AG09319 (cell line): ENCODE data around the gene IZUMO2.
"Not testable (repeated sequence)": the region's sequence is repeated elsewhere in the genome, so short reads cannot be mapped to it uniquely, and the experiment has no call there.

Experiments used
- DNase-seq: peaks from one replicate; pipeline ENCODE4 v3.0.0-alpha.2; 2010; ENCODE audit warnings: low read depth; ENCODE audit errors: extremely low read depth
- TF ChIP-seq, protein P1 (sequence below): IDR thresholded peaks from 2 replicates; pipeline ENCODE4 v1.5.1; 2011; ENCODE audit warnings: low read depth, mild to moderate bottlenecking, inconsistent platforms, low read length, moderate library complexity

IZUMO2 gene

DNA sequence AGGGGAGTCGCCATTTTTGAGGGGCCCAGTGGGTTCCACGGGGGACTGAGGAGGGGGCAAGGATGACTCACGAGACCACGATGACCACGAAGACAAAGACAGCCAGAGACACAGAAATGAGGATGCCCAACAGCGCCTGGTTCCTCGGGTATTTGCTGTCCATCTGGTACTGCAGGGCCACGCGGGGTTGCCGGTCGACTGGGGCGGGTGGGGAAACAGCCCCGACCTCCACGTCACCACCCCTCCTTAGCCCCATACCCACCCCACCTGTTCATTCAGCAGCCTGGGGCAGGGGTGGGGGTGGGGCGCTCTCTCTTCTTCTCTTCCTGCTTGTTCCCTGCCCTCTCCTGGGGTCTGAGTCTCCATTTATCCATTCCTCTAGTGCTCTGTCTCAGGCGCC is 8.6 kb downstream of the IZUMO2 start:
- DNase-seq: no peak
- TF ChIP-seq, protein P1, sequence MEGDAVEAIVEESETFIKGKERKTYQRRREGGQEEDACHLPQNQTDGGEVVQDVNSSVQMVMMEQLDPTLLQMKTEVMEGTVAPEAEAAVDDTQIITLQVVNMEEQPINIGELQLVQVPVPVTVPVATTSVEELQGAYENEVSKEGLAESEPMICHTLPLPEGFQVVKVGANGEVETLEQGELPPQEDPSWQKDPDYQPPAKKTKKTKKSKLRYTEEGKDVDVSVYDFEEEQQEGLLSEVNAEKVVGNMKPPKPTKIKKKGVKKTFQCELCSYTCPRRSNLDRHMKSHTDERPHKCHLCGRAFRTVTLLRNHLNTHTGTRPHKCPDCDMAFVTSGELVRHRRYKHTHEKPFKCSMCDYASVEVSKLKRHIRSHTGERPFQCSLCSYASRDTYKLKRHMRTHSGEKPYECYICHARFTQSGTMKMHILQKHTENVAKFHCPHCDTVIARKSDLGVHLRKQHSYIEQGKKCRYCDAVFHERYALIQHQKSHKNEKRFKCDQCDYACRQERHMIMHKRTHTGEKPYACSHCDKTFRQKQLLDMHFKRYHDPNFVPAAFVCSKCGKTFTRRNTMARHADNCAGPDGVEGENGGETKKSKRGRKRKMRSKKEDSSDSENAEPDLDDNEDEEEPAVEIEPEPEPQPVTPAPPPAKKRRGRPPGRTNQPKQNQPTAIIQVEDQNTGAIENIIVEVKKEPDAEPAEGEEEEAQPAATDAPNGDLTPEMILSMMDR: no peak

DNA sequence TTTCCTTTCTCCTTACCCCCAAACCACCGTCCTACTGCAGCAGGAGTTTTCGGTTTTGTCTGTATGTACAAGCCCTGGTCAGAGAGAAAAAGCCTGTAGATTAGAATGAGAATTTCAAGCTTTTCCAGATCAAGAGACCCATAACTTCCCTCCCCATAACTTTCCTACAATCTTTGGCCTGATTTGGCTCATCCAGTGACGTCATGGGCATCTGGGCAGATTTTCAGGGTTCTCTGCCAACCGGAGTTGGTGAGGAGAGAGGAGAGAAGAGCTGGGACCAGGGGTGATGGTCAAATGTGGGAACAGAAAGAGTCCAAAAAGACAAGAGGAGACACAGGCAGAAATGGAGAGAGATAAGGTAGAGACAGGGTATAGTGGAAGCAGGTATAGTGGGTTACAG is 10.5 kb downstream of the IZUMO2 start:
- TF ChIP-seq, protein P1: no peak

DNA sequence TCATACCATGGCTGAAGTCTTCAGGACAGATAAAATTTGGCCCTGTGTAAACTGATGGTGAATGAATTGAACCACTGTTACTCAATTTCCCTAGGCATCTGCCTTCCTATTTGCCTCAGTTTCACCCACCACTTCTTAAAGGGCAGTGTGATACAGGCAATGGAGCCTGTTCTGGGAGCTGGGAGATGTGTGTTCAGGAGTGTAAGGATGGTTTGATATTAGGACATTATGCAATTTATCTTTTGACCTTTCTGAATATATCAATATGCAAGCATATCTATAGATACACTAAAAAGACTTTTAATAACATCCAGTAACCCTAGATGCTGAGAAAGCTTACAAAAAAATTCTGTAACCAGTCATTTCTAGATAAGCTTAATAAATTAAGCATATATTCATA is 14.6 kb downstream of the IZUMO2 start:
- DNase-seq: no peak
- TF ChIP-seq, protein P1: no peak

More for the DNA sequence above, 10.5 kb downstream of the IZUMO2 start:
- DNase-seq: no peak

DNA sequence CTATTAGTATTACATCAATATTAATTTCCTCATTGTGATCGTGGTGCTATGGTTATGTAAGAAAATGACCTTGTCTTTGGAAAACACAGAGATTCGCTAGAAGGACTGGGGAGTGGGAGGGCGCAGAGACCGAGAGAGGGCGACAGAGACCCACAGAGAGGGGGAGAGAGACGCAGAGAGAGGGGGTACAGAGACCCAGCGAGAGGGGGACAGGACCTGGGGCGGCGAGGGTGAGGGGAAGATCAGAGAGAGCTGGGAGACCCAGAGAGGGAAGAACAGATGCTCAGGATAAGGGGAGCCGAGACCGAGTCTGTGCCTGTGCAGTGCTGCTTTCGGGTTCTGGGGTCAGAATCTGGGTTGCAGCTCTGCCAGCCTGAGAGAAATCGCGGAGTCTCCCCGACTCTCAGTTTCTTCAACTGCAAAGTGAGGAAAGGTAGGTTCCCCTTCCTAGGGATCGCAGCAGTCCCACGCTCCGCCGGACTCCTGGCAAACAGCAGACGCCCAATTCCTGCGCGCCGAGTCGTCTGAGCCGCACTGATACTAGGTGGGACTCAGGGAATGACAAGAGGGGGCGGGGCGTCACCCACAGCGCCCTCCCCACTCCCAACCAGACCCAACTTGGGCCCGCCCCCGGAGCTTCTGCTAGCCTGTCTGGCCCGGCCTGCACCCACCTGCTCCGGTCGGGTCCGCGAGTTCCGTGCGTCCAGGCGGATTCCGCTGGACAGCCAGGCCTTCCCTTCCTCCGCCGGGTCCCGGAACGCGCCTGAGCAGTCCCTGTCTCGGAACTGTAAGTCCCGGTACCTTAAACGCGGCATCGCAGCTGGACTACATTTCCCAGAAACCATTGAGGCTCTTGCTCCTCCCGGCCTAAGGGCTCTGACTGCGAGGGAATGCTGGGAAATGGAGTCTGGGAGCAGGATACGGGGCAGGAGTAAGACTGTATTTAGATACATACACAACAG is 15.3 kb downstream of the IZUMO2 start:
- peak; percentile 82 for DNase-seq

DNA sequence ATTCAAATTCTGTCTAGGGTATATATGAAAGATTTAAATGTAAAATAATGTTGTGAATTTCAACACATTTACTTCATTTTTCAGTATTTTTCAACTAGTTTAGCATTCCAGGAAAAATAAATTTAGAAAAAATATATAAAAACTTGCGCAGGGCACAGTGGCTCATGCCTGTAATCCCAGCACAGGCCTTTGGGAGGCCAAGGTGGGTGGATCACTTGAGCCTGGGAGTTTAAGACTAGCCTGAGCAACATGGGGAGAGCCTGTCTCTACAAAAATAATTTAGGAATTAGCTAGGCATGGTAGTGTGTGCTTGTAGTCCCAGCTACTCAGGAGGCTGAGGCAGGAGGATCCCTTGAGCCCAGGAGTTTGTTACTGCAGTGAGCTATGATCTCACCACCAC is 21.2 kb downstream of the IZUMO2 start:
- DNase-seq: not testable (repeated sequence)

More for the DNA sequence above, 15.3 kb downstream of the IZUMO2 start:
- TF ChIP-seq, protein P1: peak; percentile 50

DNA sequence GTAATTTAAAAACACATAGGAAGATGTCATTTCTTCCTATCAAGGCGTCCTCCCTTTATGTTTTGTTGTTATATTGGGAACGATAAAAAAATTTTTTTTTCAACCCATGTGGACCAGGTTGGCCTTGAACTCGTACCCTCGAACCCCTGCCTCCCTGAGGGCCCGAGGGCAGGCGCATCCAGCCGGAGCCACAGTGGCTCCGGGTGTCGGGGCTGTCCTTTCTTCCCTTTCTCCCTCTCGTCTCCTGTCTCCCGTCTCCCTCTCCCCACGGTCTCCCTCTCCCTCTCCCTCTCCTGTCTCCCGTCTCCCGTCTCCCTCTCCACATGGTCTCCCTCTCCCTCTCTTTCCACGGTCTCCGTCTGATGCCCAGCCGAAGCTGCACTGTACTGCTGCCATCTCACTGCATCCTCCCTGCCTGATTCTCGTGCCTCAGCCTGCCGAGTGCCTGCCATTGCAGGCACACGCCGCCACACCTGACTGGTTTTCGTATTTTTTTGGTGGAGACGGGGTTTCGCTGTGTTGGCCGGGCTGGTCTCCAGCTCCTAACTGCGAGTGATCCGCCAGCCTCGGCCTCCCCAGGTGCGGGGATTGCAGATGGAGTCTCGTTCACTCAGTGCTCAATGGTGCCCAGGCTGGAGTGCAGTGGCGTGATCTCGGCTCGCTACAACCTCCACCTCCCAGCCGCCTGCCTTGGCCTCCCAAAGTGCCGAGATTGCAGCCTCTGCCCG is 22.8 kb downstream of the IZUMO2 start:
- not testable (repeated sequence) for DNase-seq

DNA sequence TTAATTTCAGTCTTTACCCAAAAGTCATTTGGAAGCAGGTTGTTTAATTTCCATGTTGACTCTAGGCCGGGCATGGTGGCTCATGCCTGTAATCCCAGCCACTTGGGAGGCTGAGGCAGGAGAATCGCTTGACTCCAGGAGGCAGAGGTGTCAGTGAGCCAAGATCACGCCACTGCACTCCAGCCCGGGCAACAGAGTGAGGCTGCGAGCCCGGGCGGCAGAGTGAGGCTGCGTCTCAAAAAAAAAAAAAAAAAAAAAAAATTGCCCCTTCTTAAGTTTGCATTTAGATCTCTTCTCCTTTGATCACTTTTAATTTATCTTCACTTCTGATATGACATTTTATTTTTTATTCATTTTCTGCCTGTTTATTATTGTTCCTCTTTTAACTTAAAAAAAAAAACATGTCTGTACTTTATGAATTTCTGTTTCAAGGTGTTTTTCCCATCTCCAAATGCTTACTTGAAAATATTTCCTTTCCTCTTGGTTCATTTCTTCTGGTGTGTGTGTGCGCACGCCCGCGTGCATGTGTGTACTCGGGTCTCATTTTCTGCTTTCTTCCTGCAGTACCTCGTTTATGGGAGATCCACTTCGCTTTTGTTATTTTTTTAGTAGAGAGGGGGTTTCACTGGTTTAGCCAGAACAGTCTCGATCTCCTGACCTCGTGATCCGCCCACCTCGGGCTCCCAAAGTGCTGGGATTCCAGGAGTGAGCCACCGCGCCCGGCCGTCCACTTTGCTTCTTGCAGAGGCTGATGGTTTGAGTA is 26.3 kb downstream of the IZUMO2 start:
- not testable (repeated sequence) for DNase-seq

DNA sequence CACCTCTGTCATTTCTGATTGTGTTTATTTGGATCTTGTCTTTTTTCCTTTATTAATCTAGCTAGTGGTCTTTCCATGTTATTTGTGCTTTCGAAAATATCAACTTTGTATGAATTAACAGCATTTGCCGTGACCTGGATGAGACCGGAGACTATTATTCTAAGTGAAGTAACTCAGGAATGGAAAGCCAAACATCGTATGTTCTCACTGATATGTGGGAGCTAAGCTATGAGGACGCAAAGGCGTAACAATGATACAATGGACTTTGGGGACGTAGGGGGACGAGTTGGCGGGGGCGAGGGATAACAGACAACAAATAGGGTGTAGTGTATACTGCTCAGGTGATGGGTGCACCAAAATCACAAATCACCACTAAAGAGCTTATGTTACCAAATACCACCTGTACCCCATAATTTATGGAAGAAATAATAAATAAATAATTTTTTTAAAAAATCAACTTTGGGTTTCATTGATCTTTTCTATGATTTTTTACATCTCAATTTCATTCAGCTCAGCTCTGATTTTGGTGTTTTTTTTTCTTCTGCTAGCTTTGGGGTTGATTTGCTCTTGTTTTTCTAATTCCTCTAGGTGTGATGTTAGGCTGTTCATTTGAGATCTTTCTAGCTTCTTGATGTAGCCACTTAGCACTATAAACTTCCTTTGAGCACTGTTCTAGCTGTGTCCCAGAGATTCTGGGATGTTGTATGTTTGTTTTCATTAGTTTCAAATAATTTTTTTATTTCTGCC is 27.1 kb downstream of the IZUMO2 start:
- not testable (repeated sequence) for DNase-seq

DNA sequence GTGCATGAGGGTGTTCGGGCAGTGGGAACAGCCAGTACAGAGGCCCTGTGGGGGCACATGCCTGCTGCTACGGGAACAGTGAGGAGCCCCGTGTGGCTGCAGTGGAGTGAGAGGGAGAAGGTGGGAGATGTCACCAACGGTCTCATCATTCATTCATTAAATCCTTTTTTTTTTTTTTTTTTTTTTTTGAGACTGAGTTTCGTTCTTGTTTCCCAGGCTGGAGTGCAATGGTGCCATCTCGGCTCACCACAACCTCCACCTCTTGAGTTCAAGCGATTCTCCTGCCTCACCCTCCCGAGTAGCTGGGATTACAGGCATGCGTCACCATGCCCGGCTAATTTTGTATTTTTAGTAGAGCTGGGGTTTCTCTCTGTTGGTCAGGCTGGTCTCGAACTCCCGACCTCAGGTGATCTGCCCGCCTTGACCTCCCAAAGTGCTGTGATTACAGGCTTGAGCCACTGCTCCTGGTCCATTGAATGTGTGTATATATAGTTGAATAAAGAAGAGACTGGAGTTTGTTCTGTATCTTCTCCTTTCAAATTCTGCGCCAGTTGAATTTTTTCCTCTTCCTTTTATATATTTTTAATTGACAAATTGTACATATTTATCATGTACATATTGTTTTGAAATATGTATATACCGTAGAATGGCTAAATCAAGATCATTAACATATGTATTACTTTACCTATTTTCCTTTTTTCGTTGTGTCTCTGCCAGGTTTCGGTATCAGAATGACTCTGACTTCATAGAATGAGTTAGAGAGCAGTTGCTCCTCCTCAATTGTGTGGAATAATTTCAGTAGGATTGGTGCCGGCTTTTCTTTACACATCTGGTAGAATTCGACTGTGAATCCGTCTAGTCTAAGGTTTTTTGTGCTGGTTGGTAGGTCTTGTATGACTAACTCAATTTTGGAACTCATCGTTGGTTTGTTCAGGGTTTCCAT is 28.0 kb downstream of the IZUMO2 start:
- DNase-seq: not testable (repeated sequence)

DNA sequence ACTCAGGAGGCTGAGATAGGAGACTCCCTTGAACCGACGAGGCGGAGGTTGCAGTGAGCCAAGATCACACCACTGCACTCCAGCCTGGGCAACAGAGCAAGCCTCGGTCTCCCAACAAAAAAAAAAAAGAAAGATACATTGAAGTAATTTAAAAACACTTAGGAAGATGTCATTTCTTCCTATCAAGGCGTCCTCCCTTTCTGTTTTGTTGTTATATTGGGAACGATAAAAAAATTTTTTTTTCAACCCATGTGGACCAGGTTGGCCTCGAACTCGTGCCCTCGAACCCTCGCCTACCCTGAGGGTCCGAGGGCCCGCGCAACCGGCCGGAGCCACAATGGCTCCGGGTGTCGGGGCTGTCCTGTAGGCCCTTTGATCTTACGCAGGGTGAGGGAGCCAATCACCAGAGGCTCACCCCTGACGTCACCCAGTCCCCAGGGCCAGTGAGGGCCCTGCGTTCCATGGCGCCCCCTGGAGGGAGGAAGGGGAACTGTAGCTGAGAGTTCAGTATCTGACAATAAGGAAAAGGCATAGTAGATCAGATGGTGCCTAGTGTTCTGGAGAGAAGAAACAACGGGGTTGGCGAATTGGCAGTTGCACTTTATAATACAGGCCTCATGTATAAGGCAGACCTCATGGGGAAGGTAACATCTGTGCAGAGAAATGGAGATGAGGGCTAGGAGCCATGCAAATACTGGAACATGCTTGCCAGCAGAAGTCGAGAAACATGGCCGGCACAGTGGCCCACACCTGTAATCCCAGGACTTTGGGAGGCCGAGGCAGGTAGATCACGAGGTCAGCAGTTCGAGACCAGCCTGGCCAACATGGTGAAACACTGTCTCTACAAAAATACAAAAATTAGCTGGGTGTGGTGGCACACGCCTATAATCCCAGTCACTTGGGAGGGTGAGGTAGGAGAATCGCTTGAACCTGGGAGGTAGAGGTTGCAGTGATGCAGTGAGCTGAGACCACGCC is 29.3 kb downstream of the IZUMO2 start:
- DNase-seq: not testable (repeated sequence)

DNA sequence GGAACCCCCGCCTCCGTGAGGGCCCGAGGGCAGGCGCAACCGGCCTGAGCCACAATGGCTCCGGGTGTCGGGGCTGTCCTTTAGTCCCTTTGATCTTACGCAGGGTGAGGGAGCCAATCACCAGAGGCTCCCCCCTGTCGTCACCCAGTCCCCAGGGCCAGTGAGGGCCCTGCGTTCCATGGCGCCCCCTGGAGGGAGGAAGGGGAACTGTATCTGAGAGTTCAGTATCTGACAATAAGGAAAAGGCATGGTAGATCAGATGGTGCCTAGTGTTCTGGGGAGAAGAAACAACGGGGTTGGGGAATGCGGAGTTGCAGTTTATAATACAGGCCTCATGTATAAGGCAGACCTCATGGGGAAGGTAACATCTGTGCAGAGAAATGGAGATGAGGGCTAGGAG is 59.1 kb downstream of the IZUMO2 start:
- DNase-seq: not testable (repeated sequence)

DNA sequence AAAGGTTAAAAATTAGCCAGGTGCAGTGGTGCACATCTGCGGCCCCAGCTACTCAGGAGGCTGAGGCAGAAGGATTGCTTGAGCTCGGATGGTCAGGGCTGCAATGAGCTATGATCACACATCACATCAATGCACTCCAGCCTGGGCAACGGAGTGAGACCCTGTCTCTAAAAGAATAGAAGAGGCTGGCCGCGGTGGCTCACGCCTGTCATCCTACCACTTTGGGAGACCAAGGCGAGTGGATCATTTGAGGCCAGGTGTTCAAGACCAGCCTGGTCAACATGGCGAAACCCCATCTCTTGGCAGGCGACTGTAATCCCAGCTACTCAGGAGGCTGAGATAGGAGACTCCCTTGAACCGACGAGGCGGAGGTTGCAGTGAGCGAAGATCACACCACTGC is 59.7 kb downstream of the IZUMO2 start:
- not testable (repeated sequence) for DNase-seq
